HT1080 (cell line): ENCODE results near the gene KCNQ5. TPM values are rescaled to one million over a fixed set of nuclear protein-coding genes. Genes with fewer than 3 reads are reported as not detected.
"Not testable (repeated sequence)": the region's sequence is repeated elsewhere in the genome, so short reads cannot be mapped to it uniquely, and the experiment has no call there.

ENCODE experiments used
- DNase-seq: peaks from one replicate; pipeline ENCODE4 v3.0.0-alpha.2; 2015; ENCODE audit warnings: low read depth
- total RNA-seq: library from RNA; depleted of rRNA; stranded (reverse); fragments of >200 nt; shearing (Covaris generic); gene quantifications from 2 replicates; pipeline ENCODE4 v1.2.3, GENCODE V29; 2014

Gene KCNQ5
- total RNA-seq, 1 experiment from 2014 or later = 11.3 TPM

DNA sequence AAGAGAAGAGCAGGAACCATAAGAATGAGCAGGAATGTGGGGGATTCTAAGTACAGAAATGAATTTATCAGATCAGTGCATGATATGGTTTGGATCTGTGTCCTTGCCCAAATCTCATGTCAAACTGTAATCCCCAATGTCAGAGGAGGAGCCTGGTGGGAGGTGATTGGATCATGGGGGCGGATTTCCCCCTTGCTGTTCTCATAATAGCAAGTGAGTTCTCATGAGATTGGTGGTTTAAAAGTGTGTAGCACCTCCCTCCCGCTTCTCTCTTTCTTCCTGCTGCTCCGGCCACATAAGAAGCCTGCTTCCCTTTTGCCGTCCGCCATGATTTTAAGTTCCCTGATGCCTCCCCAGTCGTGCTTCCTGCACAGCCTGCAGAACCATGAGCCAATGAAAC, 554.2 kb downstream of the KCNQ5 start:
- DNase-seq = no peak

DNA sequence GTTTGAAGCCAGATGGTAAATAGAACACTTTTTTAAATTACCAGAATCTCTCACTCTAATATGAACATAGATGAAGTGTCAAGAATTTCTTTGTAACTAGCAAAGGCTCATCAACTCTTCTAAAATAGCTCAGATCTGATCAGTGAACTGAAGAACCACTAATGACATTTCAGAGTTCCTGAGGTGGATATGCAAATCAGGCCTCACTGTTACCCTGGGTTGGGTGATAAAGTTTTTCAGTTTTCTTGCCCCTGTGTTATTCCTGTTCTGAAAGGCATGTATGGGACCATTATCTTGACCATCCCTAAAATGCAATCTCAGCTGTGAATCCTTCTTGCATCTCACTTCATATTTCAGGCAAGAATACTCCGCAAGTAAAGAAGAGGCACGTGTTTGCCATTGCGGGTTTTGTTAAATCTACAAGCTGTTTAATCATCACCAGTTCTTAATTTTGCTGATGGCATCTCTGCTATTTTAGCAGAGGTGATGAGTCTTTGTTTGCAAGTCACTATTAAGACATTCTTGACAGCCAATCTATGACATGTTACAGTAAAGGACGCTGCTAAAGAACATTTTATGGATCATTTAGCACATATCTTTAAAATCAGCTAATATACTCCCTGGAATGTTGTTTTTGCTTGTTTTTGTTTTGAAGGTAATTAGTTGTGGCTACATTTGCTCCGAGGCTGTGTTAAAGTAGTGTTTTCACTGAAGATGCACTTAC, 555.5 kb downstream of the KCNQ5 start:
- DNase-seq = no peak

DNA sequence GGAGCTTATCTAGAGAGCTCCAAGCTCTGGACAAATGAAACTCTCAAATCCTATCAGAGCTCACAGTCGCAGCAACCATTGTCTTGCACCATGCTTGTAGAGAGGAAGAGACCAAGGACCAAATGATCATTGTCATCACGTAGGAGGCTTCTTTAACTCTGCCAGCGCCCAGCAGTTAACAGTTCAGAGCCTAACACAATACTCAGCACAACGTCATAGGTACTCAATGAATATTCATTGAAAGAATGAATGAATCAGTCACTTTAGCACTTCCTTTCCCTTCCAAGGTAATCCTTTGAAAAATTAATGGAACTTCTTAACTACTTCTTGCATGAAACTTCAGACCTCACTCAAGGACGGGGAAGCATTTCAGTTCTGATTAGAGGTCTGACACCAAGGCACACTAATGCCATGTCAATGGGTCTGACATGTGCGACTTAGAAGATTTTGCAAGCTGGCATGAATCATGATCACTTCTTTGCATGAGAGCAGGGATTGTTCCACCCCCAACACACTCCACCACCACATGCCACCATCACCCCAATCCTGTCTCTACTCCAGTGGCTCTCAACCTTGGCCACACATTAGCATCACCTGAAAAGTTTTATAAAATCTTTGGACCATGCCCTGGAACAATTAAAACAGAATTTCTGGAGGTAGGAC, 558.3 kb downstream of the KCNQ5 start:
- peak; percentile 37 for DNase-seq

DNA sequence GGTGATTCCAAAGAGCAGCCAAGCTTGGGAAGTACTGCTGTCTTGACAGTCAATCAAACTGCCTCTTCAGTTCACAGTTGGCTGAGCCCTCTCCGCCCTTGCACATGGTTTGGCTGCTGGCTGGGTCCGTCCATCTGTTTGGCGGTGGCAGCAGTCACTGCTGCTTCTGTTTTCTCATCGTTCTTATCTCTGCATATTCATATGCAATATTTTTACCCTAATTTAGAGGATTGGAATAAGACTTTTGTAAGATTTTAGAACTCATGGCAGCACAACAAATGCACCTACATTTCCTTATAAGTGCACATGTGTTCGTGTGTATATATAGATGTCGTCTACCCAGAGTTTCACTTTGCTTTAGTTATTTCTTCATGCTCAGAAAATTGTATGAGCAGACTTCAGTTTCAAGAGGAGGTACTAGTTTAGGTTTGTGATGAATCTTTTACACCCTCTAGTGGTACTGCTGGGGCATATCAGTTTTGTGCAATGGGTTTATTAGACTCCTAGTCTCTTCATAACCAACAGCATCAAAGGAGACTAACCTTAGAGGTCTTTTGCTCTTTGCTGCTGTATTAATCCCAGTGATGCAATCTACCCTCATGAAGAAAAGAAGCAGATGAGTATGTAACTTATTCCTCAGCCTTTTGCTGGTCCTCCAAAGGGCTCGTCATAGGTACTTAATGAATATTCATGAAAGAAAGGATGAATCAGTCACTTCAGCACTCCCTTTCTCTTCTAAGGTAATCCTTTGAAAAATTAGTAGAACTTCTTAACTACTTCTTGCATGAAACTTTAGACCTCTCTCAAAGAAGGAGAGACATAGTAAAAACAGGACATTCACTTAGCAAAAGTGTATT, 559.1 kb downstream of the KCNQ5 start:
- DNase-seq = peak; percentile 77

DNA sequence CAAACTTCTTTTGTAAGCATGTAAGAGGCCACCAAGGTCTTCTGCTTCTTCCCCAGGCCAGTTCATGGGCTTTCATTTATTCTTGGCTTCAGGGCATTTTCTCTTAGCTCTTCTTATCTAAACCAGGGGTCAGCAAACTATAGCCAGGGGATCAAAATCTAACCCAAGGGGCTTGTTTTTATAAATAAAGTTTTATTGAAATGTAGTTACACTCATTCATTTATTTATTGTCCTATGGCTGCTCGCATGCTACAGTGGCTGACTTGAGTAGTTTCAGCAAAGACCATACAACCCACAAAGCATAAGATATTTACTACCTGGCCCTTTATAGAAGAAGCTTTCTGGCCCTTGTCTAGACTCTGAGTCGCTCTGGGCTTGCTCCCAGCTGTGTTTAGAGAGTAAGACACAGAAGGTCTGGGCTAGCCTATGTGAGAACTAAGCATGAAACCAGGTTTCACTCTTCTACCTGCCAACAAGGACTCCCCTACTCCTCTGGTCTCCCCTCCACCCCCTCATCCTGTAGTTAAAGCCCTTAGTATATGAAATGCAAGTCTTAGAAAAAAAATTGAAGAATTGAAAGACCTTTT, 560.2 kb downstream of the KCNQ5 start:
- no peak for DNase-seq

DNA sequence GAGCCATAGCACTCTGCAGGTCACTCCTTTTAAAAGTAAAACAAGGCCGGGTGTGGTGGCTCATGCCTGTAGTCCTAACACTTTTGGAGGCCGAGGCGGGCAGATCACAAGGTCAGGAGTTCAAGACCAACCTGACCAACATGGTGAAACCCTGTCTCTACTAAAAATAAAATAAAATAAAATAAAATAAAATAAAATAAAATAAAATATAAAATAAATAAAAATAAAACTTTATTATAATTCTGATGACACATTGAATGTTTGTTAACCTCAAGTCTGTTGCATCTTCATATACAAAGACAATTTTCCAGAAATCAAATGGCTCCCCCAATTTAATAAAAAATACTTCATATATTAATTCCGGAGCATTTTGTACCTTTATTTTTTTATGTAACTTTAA, 571.4 kb downstream of the KCNQ5 start:
- not testable (repeated sequence) for DNase-seq

DNA sequence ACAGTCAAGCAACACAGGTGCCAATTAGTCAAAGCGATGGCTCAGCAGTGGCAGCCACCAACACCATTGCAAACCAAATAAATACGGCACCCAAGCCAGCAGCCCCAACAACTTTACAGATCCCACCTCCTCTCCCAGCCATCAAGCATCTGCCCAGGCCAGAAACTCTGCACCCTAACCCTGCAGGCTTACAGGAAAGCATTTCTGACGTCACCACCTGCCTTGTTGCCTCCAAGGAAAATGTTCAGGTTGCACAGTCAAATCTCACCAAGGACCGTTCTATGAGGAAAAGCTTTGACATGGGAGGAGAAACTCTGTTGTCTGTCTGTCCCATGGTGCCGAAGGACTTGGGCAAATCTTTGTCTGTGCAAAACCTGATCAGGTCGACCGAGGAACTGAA, 572.9 kb downstream of the KCNQ5 start:
- no peak for DNase-seq

DNA sequence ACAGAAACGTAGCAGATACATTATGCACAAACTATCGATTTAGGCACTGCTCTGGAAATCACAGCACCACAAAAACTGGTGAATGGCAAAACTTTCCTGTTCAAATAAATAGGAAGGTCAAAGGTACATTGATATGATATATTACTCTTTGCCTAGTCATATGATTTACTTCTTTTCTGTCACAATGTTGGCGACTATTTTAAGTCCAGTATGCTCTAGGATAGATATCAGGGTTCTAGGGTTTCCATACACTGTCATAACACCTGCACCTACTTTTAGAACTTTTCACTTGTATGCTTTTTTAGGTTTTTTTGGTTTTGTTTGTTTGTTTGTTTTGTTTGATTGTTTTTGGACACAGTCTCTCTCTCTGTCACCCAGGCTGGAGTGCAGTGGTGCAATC, 578.4 kb downstream of the KCNQ5 start:
- DNase-seq = no peak

DNA sequence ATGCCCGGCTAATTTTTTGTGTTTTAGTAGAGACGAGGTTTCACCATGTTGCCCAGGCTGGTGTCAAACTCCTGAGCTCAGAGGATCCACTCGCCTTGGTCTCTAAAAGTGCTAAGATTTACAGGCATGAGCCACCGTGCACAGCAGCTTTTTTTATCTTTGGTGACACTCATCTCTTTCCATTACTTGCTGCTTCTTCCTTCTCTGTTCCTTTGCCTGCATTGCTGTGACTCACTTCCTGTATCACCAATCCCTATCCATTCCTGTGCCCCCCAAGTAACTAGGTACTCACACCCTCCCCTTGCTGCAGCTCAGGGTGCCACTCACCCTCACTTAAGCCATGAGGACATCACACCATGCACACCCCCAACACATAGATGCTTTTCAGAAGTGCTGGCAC, 578.9 kb downstream of the KCNQ5 start:
- DNase-seq = peak; percentile 72

DNA sequence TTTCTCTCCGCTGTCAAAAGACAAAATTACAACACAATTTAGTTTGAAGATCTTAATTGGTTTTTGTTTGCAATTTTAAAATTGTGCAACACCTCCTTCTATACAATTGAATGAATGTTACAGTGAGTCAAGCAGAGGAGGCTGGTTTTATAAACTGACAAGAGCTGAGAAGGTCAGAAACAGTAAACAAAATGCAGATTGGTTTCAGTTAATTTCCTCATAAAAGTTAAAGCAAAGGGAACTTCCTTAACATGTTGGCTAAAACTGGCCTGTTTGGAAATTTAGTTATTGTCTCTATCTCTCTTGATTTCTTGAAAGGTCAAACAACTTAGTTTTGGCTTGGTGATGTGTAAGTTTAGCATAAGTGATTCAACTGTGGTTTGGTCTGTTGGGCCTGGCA, 581.2 kb downstream of the KCNQ5 start:
- DNase-seq = no peak

DNA sequence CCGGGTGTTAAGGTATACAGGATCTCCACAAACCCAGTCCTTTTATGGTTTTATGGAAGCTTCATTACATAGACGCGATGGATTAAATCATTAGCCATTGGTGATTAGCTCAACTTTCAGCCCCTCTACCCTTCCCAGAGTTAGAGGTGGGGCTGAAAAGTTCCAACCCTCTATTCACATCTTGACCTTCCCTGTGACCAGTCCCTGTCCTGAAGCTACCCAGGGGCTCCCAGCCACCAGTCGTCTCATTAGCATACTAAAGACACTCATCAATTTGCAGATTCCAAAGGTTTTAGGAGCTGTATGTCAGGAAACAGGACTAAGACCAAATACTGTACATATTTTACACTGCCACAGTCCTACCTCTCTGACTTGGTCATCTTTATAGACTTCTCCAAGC, 582.4 kb downstream of the KCNQ5 start:
- no peak for DNase-seq

DNA sequence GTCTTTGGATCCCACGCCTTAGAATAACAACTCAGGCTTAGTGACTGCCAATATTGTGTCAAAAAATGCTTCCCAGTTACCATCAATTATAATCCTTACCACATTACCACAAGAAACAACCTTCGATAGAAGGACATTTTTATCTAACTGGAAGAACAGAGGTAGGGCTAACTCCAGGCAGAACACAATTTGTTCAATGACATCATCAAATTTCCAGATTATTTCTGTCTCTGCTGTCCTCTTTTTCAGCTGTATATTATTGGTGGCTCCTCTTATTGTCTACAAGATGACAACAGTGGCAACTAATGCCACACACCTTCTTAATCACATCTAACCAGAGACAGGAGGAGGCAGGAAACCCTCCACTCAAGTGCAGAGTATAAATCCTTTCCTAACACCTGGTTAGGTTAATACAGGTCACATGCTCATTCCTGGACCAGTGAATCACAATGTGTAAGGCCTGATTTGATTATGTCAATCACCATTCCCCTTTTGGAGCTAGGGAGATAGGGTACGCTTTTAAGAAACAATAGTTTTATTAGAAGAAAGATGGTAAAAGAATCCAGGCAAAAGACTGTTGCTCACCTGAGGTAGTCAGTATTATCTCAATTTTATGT, 585.5 kb downstream of the KCNQ5 start:
- no peak for DNase-seq

DNA sequence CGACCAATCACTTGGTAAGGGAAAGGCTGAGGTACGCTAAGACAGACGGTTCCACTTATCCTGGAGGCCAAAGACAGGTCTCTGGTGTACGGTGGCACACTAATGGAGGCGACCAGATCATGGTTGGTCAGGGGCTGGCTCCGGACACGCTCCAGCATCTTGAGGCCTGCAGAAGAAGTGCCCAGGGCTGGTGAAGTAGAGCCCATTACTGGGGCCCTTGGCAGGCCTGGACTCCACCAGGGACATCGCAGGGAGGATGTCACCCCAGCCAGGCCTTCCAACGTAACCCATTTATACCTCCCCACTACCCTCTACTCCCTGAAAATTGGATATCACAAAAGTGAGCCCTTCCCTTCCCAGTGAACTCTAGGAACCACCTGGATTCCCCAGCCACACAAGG, 587.3 kb downstream of the KCNQ5 start:
- no peak for DNase-seq

DNA sequence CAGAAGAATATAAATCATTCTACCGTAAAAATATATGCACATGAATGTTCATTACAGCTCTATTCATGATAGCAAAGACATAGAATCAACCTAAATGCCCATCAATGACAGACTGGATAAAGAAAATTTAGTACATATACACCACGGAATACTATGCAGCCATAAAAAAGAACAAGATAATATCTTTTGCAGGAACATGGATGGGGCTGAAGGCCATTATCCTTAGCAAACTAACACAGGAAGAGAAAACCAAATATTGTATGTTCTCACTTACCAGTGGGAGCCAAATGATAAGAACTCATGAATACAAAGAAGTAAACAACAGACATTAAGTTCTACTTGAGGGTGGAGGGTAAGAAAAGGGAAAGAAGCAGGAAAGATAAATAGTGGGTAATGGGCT, 595.0 kb downstream of the KCNQ5 start:
- DNase-seq = no peak

DNA sequence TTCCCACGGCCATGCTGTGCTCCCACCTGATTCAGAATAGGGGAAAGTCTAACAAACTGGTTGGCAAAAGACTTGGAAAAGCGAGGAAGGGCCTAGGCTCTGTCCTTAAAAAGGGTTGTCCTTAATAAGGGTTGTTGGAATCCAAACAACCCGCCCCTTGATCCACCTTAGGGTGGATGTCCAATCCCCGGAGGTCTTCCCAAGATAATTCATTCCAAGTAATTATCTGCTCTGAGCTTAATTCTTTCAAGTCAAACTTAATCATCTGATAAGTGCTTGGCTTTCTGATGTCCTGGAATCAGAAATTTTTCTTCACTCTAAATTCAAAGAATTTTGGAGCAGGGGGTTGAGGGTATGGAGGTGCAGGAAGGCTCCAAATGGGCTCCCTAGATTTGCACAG, 603.5 kb downstream of the KCNQ5 start, which contains the start of gene KHDC1L:
KHDC1L (minus strand) TSS at position 101 of the 400 bp plus-strand sequence; CDS start at position 13, 88 bp downstream.
- DNase-seq = no peak

DNA sequence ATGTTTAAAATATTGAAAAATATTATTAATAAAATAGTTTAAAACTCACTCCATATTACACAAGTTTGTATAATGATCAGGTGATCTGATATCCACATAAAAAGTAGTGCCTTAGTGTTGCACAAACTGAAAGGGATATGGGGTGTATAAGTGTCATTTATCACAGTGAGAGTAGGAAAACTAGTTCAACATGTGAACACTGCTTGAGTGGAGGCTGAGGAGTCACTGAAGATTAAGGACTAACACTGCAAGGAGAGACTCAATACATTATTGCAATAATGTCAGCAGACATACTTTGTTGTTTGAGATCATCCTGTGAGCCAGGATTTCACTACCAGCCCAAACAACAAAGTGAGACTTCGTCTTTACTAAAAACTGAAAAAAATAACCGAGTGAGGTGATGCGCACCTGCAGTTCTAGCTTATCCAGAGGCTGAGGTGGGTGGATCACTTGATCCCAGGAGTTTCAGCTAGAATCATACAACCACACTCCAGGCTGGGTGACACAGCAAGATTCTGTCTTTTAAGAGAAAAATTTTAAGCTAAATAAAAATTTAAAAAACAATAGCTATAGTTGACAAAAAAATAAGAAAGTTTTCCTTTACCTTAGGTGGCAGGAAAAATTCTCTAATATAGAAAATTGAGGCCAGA, 605.9 kb downstream of the KCNQ5 start:
- DNase-seq = no peak

DNA sequence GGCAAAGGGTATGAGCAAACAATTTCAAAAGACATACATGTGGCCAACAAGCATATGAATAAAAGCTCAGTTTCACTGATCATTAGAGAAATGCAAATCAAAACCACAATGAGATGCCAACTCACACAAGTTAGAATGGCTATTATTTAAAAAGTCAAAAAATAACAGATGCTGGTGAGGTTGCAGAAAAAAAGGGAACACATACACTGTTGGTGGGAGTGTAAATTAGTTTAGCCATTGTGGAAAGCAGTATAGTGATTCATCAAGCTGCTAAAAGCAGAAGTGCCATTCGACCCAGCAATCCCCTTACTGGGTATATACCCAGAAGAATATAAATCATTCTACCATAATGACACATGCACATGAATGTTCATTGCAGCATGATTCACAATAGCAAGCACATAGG, 610.1 kb downstream of the KCNQ5 start:
- no peak for DNase-seq

DNA sequence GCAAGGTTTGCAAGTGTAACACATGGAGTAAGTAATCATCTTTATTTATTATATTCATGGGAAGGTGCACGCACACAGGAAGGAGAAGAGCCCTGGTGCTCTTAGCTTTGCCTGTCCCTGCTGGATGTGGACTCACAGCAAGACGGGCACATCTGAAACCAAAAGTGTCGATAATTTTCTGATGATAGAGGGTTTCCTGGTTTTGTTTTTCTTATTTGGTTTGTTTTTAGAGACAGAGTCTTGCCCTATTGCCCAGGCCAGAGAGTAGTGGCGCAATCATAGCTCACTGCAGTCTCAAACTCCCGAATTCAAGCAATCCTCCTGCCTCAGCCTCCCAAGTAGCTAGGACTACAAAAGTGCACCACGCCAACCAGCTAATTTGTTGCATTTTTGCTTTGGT, 611.2 kb downstream of the KCNQ5 start:
- DNase-seq = no peak

DNA sequence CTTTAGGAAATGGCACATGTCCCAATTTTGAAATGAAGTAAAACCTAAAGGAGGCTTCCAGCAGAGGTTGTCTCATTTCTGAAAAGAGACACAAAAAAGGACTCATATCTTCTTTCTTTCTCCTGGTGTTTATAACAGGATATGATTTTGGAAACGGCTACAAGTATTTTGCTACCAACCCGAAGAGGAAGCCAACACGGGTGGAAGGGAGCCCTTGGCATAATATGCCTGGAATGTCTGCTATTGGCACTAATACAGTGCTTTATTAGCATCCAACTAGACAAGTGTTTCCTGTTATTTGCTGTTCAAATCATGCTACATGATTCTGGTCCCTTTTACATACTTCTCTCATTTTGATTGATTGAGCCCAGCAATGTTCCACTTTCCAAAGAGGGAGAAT, 612.1 kb downstream of the KCNQ5 start:
- not testable (repeated sequence) for DNase-seq

DNA sequence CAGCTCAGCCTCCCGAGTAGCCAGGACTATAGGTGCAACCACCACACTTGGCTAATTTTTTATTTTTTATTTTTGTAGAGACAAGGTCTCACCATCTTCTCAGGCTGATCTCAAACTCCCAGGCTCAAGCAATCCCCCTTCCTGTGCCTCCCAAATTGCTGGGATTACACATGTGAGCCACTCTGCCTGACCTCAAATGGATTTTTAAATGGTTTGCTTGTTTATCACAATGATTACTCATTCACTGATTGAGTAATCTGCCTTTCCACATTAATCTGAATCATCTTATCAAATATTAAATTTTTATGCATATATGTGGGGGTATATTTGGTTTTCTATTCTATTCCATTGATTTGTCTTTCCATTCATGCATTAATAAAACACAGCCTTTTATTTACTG, 612.9 kb downstream of the KCNQ5 start:
- peak; percentile 39 for DNase-seq
